AG04449 (cell line): ENCODE measurements around the gene GPX2.
A peak's percentile ranks its signal among the peaks of the same experiment; 100 is the strongest.

Source experiments
- CTCF ChIA-PET: fragments of 350-600 bp; formaldehyde crosslinking; extraction: SDS; loops from one replicate; lab custom pipeline; 2021; ENCODE audit warnings: antibody characterized with exemption; lab: Yijun Ruan, JAX
- POLR2A ChIA-PET: fragments of 400-600, 350-600 bp; formaldehyde crosslinking; extraction: SDS; loops from one replicate; lab custom pipeline; 2020; ENCODE audit warnings: antibody characterized with exemption, inconsistent platforms; lab: Yijun Ruan, JAX
- DNase-seq: peaks from one replicate; pipeline ENCODE4 v3.0.0-alpha.2; 2010; ENCODE audit warnings: low read depth, low spot score
- H3K4me3 ChIP-seq: 2 replicates; pipeline ENCODE4 v1.5.1; 2011; ENCODE audit warnings: low read depth, mild to moderate bottlenecking, control low read depth, low read length
- CTCF ChIP-seq: IDR thresholded peaks from one replicate; pipeline ENCODE4 v1.5.1; 2011; ENCODE audit warnings: mild to moderate bottlenecking, moderate library complexity, low read length, control low read depth, inconsistent platforms; ENCODE audit not compliant: insufficient read depth; ENCODE audit errors: missing control alignments

The GPX2 gene

GRCh38 chr14:64912261-64912660 lies 30.3 kb downstream of the GPX2 start:
- no peak for TF ChIP-seq CTCF
- H3K4me3 ChIP-seq, result no peak overlapping the region
- DNase-seq, result no peak
- ChIA-PET CTCF (interaction anchor here (1.0 to 4.4 kb wide), 12 partner anchors 13 to 240 kb away, joined by 3 to 35 read pairs (median 8); no protein-coding TSS in a partner anchor), POLR2A (no interaction called here)

DNA sequence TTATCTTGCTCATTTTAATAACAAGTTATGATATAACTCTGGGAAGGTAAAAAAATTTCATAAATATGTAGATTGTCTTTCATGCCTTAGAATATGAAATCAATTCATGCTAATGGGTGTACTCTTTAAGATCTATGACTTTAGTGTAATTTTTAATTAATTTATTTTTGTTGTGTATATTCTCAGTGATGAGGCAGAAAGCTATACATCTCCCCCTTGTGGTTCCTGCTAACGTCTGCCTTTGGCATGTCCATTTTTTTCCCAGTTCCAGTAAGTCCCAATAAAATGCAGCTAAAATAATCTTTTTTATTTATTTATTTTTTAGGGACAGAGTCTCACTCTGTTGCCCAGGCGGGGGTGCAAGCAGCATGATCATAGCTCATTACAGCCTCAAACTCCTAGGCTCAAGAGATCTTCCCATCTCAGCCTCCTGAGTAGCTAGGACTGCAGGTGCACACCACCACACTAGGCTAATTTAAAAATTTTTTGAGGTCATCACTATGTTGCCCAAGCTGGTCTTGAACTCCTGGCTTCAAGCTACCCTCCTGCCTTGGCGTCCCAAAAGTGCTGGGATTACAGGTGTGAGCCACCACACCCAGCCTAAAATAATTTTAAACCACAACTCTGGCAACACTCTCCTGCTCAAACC lies 31.6 kb downstream of the GPX2 start:
- ChIA-PET CTCF (interaction anchor here (0.8 to 4.4 kb wide), 42 partner anchors 8 to 274 kb away, joined by 3 to 35 read pairs (median 5); partner anchors contain the start of gene FNTB), POLR2A (interaction anchor here (0.7 kb wide), 1 partner anchor 97 kb away, joined by 3 read pairs; no protein-coding TSS in a partner anchor)
- no peak overlapping the region for H3K4me3 ChIP-seq
- DNase-seq, result no peak
- peak; percentile 55 for TF ChIP-seq CTCF

DNA sequence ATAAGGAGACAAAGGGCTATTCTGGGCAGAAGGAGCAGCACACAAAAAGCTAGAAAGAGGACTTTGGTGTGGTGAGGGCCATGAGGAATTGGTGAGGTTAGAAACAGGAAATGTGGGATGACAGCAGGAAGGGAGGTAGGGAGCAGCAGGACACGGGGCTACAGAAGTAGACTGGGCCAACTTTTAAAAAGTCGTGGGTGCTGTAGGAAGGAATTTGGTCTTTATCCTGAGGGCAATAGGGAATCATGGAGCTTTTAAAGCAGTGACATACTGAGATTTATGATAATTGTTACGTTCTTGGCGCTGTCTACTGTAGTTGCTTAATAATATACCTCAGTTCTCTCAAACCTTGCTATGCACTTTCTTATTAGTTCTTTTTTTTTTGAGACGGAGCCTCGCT lies 36.5 kb downstream of the GPX2 start:
- POLR2A ChIA-PET, result no interaction called here

DNA sequence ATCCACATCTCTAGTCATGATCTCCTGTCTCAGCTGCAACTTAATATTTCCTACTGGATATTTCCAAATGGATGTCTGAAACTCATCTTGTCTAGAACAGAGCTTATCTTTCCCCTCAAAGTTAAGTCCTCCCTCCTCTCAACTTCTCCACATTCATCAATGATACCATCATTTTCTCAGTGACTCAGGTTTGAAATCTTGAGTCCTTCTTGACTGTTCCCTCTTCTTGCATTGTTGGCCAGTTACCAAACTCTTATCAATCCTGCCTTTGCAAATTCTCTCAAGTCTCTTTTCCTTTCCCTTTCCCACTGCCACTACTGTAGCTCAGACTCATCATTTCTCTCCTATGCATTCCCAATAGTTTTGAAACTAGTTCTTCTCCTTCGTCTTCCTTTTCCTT lies 42.6 kb downstream of the GPX2 start:
- no peak overlapping the region for H3K4me3 ChIP-seq
- TF ChIP-seq CTCF, result no peak
- no peak for DNase-seq
- ChIA-PET CTCF (interaction anchor here (1.0 to 2.8 kb wide), 7 partner anchors 8 to 389 kb away, joined by 3 to 22 read pairs (median 5); no protein-coding TSS in a partner anchor), POLR2A (no interaction called here)

More for the DNA sequence above, 36.5 kb downstream of the GPX2 start:
- no peak overlapping the region for H3K4me3 ChIP-seq
- TF ChIP-seq CTCF, result no peak
- CTCF ChIA-PET, result interaction anchor here (0.8 to 2.9 kb wide), 3 partner anchors 9 to 236 kb away, joined by 3 to 24 read pairs (median 3); partner anchors contain the start of gene CHURC1
- no peak for DNase-seq

DNA sequence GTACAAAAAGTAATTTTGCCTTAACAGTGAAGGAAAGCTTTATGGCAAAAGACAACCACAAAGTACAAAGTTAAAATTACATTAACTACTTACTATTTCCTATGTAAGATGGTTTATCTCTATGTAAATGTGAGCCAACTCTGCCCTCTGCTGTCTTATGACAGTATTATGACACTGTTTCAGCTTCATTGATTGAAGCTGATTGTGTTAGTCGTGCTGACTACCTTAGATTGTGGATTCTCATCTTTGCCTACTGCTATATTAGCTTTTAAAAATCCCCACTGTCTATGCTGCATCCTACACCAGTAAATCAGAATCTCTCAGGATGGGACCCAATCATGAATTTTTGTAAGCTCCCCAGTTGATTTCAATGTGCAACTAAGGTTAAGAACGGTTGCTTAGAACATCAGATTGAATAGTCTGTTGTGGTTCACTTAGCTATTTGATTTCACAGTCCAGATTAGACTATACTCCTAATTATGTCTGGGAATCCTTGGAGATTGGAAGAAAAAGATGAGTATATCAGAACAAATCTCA lies 50.6 kb downstream of the GPX2 start:
- CTCF ChIA-PET, result interaction anchor here (0.7 to 10.3 kb wide), 72 partner anchors 9 to 550 kb away, joined by 3 to 419 read pairs (median 6); partner anchors contain the start of genes CHURC1, FNTB and SPTB
- TF ChIP-seq CTCF, result peak; percentile 38
- POLR2A ChIA-PET, result interaction anchor here (1.3 kb wide), 1 partner anchor 69 kb away, joined by 3 read pairs; no protein-coding TSS in a partner anchor
- DNase-seq, result peak; percentile 38
- no peak overlapping the region for H3K4me3 ChIP-seq
